Motor neuron (in vitro differentiated cells): ENCODE data around the gene ADAM23. TPM values are rescaled to one million over a fixed set of nuclear protein-coding genes. Genes with fewer than 3 reads are reported as not detected.
"Not testable (repeated sequence)": the region's sequence is repeated elsewhere in the genome, so short reads cannot be mapped to it uniquely, and the experiment has no call there.

ENCODE experiments used
- ATAC-seq, 8 experiments: fragments of 200-7000 bp; cut with Tn5 transposase; replicated peaks in 6 of 8; 2 replicates each; pipeline ENCODE4 v1.8.0; 2021; ENCODE audit warnings: mild to moderate bottlenecking in 8 of 8, moderate library complexity in 8 of 8
- H3K27ac ChIP-seq, 2 donors: fragments of 250-450 bp; sonication (Bioruptor Pico); 2 replicates each; pipeline ENCODE4 v1.9.0; 2021; ENCODE audit warnings: antibody characterized with exemption in 2 of 2, mild to moderate bottlenecking in 2 of 2, moderate library complexity in 1 of 2
- H3K4me1 ChIP-seq, 2 donors: fragments of 250-450 bp; sonication (Bioruptor Pico); replicated peaks in 1 of 2; 2 replicates each; pipeline ENCODE4 v1.6.1; 2021; ENCODE audit warnings: antibody characterized with exemption in 2 of 2, mild to moderate bottlenecking in 2 of 2, moderate library complexity in 1 of 2
- H3K4me3 ChIP-seq, 5 donors: fragments of 250-450 bp; sonication (Bioruptor Pico); 2 replicates each; pipeline ENCODE4 v1.9.0; 2021; ENCODE audit warnings: antibody characterized with exemption in 5 of 5, mild to moderate bottlenecking in 5 of 5, moderate library complexity in 4 of 5
- WGBS, 10 experiments: fragments of 450-650 bp; shearing (Covaris generic); methylation state at CpG; one replicate each; pipeline ENCODE4 v1.0.0; 2022; 5-methylcytosine and 5-hydroxymethylcytosine counted together
- in situ Hi-C, 9 experiments: fragments of 400-800 bp; cut with MboI; loops; one replicate each; pipeline ENCODE4 v1.15.0; 2021; ENCODE audit warnings: low sequenced_read_pairs in 9 of 9, low pct_unique_long_range_greater_than_20kb in 2 of 9; ENCODE audit not compliant: unreplicated experiment in 9 of 9
- total RNA-seq, 8 experiments: library from RNA; unstranded; fragments of 300-600 nt; gene quantifications; 2 replicates each; pipeline versions ENCODE4 v1.2.3 to v1.2.4, GENCODE V29; 2022

ADAM23 gene, protein sequence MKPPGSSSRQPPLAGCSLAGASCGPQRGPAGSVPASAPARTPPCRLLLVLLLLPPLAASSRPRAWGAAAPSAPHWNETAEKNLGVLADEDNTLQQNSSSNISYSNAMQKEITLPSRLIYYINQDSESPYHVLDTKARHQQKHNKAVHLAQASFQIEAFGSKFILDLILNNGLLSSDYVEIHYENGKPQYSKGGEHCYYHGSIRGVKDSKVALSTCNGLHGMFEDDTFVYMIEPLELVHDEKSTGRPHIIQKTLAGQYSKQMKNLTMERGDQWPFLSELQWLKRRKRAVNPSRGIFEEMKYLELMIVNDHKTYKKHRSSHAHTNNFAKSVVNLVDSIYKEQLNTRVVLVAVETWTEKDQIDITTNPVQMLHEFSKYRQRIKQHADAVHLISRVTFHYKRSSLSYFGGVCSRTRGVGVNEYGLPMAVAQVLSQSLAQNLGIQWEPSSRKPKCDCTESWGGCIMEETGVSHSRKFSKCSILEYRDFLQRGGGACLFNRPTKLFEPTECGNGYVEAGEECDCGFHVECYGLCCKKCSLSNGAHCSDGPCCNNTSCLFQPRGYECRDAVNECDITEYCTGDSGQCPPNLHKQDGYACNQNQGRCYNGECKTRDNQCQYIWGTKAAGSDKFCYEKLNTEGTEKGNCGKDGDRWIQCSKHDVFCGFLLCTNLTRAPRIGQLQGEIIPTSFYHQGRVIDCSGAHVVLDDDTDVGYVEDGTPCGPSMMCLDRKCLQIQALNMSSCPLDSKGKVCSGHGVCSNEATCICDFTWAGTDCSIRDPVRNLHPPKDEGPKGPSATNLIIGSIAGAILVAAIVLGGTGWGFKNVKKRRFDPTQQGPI
- 10 to 100 TPM in 7 of 8 experiments, 1 to 10 TPM in 1; 3.2 to 44.4 (median 16.6) TPM for total RNA-seq

- in situ Hi-C loops, result loop anchor here in 3 of 9 experiments (25.0 kb wide), 3 partner anchors 256 to 344 kb away; partner anchors contain the start of genes EEF1B2 (in 1 of the 3) and NDUFS1 (in 1 of the 3)
- Histone ChIP-seq H3K4me1 (peaks cover 21 to 40% of the 10 kb centered on the region in 2 donors), H3K4me3 (peak within 1 kb of the TSS; percentile 65 to 95 (median 76)), H3K27ac (peak within 1 kb of the TSS; percentile 65 to 66)
- peak; percentile 80 to 92 (median 88) for ATAC-seq
- WGBS, 10 experiments, result 0 to 2% (median 0%) methylated on average over 1 to 16 of the region's 81 CpGs; no CpG with 5 or more reads in 6 of the 10 experiments
Measured at GRCh38 chr2:206442833-206443734, at the start of gene ADAM23. Gene ADAM23 (plus strand): TSS chr2:206443532. CDS start chr2:206443867, 335 bp downstream.

- H3K4me1 ChIP-seq, result no peaks in the 10 kb centered on the region
- ATAC-seq, result no peak
- no peak overlapping the region for H3K4me3 ChIP-seq
- H3K27ac ChIP-seq, result no peak overlapping the region
- WGBS, 10 experiments, result 39 to 90% (median 68%) methylated on average over 1 to 7 of the region's 7 CpGs
- in situ Hi-C loops, result loop anchor here in 1 of 9 experiments (25.0 kb wide), 1 partner anchor 166 kb away; no protein-coding TSS in a partner anchor
Measured at GRCh38 chr2:206396211-206396610, 47.1 kb upstream of the ADAM23 start.

DNA sequence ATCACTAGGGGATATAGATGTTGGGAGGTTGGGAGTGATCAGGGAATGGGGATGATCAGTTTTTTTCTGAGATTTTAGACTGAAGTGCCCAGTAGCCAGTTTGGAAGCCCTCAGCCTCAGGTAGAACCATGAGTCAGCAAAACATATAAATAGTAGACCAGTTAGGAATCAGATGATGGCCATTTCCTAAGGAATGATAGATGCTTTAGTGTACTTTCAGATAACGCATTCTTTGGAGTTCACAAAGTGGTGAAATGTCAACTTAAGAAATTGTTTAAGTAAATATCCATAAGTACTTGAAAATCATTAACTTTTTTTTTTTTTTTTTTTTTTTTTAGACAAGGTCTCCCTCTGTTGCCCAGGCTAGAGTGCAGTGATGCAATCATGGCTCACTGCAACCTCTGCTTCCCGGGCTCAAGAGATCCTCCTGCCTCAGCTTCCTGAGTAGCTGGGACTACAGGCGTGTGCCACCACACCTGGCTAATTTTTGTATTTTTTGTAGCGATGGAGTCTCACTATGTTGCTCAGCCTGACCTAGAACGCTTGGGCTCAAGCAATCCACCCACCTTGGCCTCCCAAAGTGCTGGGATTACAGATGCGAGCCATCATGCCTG, 40.3 kb upstream of the ADAM23 start:
- in situ Hi-C loops, ATAC-seq, H3K4me1 ChIP-seq, H3K4me3 ChIP-seq, H3K27ac ChIP-seq: not testable (repeated sequence)
- WGBS, 10 experiments, result 63 to 100% (median 90%) methylated on average over 1 to 5 of the region's 6 CpGs

DNA sequence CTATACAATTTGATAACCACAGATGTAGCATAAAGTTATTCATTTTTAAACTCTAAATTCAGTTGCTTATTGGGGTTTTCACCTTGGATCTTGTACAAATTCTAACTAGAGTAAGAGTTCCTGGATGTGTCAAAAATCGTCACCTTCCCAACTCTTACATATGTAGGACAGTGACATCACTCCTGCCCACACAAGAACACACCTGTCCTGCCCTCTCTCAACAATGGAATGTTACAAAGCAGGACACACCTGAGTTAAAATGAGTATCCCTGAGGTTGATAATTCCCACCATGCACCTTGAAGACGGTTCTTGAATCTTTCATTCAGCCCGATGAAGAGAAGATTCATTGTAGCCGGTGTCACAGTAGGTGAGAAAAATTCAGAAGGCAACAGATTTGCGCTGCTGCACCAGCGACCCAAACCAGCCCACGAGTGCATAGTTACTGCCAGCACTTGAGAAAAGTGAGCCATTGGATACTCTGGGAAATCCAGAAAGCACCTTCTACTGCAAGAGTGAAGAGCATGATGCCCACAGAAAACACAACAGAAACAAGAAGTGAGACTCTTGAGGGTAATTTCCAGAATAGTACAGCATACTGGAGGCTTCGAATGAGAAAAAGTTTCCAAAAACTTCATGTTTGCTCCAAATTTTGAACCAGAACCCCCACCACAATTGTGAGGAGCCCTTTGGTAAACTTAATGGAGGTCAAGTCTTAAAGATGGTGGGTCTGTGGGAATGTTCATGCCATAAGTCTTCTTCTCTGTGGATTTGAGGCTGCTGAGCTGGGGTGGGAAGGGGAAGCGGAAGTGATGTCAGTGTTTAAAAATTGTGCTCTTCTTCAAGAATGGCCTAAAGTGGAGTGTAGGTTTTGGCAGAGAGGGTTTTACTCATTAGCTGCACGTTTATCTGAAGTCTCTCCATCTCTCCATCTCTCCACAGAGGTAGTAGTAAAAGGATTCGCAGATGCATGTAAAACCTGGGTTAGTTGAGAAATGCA, 34.7 kb upstream of the ADAM23 start:
- WGBS, 10 experiments, result 33 to 90% (median 62%) methylated on average over 1 to 10 of the region's 11 CpGs
- no peak overlapping the region for H3K4me3 ChIP-seq
- no peak overlapping the region for H3K27ac ChIP-seq
- no peak for ATAC-seq
- H3K4me1 ChIP-seq, result no peaks in the 10 kb centered on the region
- in situ Hi-C loops, result no loop called here

GRCh38 chr2:206410714-206411113, 32.6 kb upstream of the ADAM23 start:
- Histone ChIP-seq H3K4me3 (no peak overlapping the region), H3K4me1 (no peaks in the 10 kb centered on the region), H3K27ac (no peak overlapping the region)
- ATAC-seq, result no peak
- 92 to 99% (median 96%) methylated on average over 7 to 14 of the region's 26 CpGs; no CpG with 5 or more reads in 6 of the 10 experiments for WGBS, 10 experiments
- in situ Hi-C loops, result no loop called here

DNA sequence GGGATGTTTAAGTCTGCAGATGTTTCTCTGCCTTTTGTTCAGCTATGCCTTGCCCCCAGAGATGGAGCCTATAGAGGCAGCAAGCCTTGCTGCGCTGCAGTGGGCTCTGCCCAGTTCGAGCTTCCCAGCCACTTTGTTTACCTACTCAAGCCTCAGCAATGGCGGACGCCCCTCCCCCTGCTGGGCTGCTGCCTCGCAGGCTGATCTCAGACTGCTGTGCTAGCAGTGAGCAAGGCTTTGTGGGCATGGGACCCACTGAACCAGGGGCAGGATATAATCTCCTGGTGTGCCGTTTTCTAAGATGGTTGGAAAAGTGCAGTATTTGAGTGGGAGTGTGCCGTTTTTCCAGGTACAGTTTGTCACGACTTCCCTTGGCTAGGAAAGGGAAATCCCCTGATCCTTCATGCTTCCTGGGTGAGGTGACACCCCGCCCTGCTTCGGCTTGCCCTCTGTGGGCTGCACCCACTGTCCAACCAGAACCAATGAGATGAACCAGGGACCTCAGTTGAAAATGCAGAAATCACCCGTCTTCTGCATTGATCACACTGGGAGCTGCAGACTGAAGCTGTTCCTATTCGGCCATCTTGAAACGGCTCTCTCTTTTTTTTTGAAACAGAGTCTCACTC, 27.6 kb upstream of the ADAM23 start:
- WGBS, 10 experiments, result 0 to 90% (median 70%) methylated on average over 2 to 13 of the region's 13 CpGs; no CpG with 5 or more reads in 3 of the 10 experiments
- no peaks in the 10 kb centered on the region for H3K4me1 ChIP-seq
- ATAC-seq, result no peak
- in situ Hi-C loops, result no loop called here
- no peak overlapping the region for H3K27ac ChIP-seq
- no peak overlapping the region for H3K4me3 ChIP-seq

DNA sequence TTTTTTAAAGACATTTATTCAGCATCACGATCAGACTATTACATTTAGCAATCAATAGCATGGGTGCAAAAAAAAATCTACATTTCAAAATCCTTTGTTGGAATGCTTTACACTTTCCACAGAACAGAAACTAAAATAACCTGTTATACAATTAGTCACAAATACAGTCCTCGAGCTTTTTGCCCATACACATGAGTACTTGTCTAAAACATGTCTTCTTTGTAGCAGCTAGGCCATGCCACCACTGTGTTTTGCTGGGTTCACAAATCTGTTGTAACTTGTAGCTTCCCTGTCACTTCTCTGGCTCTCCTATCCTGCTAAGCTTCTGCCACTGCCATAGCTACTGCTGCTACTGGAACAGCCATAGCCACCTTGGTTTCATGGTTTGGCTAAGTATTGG, 24.4 kb upstream of the ADAM23 start:
- H3K4me3 ChIP-seq, result no peak overlapping the region
- in situ Hi-C loops, result no loop called here
- no peak overlapping the region for H3K27ac ChIP-seq
- WGBS, 10 experiments, result 0 to 77% (median 23%) methylated on average over 1 to 2 of the region's 2 CpGs; no CpG with 5 or more reads in 1 of the 10 experiments
- no peak for ATAC-seq
- H3K4me1 ChIP-seq, result no peaks in the 10 kb centered on the region

- Histone ChIP-seq H3K4me3 (no peak overlapping the region), H3K27ac (no peak overlapping the region), H3K4me1 (no peaks in the 10 kb centered on the region)
- in situ Hi-C loops, result no loop called here
- no peak for ATAC-seq
- WGBS, 10 experiments, result 13 to 100% (median 94%) methylated on average over 1 to 3 of the region's 3 CpGs
Measured at GRCh38 chr2:206420721-206421120, 22.6 kb upstream of the ADAM23 start.

DNA sequence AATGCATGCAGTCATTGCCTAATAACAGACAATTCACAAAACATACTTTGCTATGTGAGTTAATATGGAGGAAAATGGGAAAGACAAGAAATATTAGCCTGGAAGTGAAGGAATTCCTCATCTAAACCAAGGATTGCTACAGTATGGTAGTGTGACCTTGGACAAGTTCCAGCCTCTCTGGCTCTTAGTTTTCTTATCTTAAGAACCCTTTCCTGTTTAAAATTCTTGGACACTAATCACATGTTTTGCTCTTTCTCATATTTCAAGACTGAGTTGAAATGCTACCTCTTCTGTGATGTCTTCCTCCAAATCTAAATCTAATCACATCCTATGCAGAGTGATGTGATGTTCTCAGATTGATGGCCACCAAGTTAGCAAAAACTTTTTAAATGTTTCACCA, 20.8 kb upstream of the ADAM23 start:
- Histone ChIP-seq H3K4me3 (no peak overlapping the region), H3K27ac (no peak overlapping the region), H3K4me1 (no peaks in the 10 kb centered on the region)
- in situ Hi-C loops, result no loop called here
- no peak for ATAC-seq

- in situ Hi-C loops, result no loop called here
- ATAC-seq, result peak in 1 of 8 experiments; percentile 61
- H3K4me1 ChIP-seq, result no peaks in the 10 kb centered on the region
- 10 to 80% (median 44%) methylated on average over 1 to 2 of the region's 2 CpGs for WGBS, 10 experiments
- H3K27ac ChIP-seq, result no peak overlapping the region
- H3K4me3 ChIP-seq, result no peak overlapping the region
Measured at GRCh38 chr2:206423147-206423546, 20.2 kb upstream of the ADAM23 start.

GRCh38 chr2:206424134-206424533, 19.2 kb upstream of the ADAM23 start:
- no peak overlapping the region for H3K4me3 ChIP-seq
- no peak overlapping the region for H3K27ac ChIP-seq
- no peaks in the 10 kb centered on the region for H3K4me1 ChIP-seq
- WGBS, 10 experiments, result 10 to 100% (median 76%) methylated on average over 2 to 3 of the region's 3 CpGs
- in situ Hi-C loops, result no loop called here
- peak in 1 of 8 experiments; percentile 24 for ATAC-seq
